Measurements from ENCODE around the gene XCL2. TPM values are rescaled to one million over a fixed set of nuclear protein-coding genes. Genes with fewer than 3 reads are reported as not detected.

XCL2 gene
- total RNA-seq, 1 experiment from 2014 or later = not detected

GRCh38 chr1:168497376-168497950 lies 46.3 kb downstream of the XCL2 start:
- no peaks in the 10 kb centered on the region for H3K9me3 ChIP-seq (ENCODE audit: control insufficient read depth, insufficient read depth, low read depth, low read length)
- H3K27ac ChIP-seq (ENCODE audit: low read length) = no peak overlapping the region; the same call in 1 of the 2 replicates
- ATAC-seq (no peak), DNase-seq (ENCODE audit: low read depth, low spot score) (no peak)
- intact Hi-C loops (cut with micrococcal nuclease; ENCODE audit: unreplicated experiment) = no loop called here
- BruUV-seq (replicated peaks) = no TSS peak
- no peaks in the 10 kb centered on the region for H3K4me1 ChIP-seq (ENCODE audit: control insufficient read depth, insufficient read depth, low read length)
- H3K4me3 ChIP-seq (ENCODE audit: low read depth in 2 of 2, low read length in 2 of 2) = no peak overlapping the region
- H3K27me3 ChIP-seq (ENCODE audit: control insufficient read depth, insufficient read depth, low read length) = peaks cover 7% of the 10 kb centered on the region
- in situ Hi-C loops (cut with HindIII; ENCODE audit: low pct_unique_long_range_greater_than_20kb, low sequenced_read_pairs) = no loop called here
- H3K36me3 ChIP-seq (ENCODE audit: control insufficient read depth, insufficient read depth, low read length) = no peaks in the 10 kb centered on the region
- TF ChIP-seq, protein P1, sequence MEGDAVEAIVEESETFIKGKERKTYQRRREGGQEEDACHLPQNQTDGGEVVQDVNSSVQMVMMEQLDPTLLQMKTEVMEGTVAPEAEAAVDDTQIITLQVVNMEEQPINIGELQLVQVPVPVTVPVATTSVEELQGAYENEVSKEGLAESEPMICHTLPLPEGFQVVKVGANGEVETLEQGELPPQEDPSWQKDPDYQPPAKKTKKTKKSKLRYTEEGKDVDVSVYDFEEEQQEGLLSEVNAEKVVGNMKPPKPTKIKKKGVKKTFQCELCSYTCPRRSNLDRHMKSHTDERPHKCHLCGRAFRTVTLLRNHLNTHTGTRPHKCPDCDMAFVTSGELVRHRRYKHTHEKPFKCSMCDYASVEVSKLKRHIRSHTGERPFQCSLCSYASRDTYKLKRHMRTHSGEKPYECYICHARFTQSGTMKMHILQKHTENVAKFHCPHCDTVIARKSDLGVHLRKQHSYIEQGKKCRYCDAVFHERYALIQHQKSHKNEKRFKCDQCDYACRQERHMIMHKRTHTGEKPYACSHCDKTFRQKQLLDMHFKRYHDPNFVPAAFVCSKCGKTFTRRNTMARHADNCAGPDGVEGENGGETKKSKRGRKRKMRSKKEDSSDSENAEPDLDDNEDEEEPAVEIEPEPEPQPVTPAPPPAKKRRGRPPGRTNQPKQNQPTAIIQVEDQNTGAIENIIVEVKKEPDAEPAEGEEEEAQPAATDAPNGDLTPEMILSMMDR (IDR thresholded peaks at IDR 0.05) = no peak
- TF ChIP-seq POLR2AphosphoS5 (IDR thresholded peaks at IDR 0.05; ENCODE audit: low read depth, low read length) (no peak), REST (IDR thresholded peaks at IDR 0.05; ENCODE audit: insufficient read depth in 1 of 2, low read depth in 2 of 2, low read length in 1 of 2) (no peak), TCF7L2 (IDR thresholded peaks at IDR 0.05; ENCODE audit: low read depth, low read length) (no peak), SIN3A (IDR thresholded peaks at IDR 0.05; ENCODE audit: borderline replicate concordance, insufficient read depth, low read depth, low read length) (no peak)
- ChIA-PET CTCF (no interaction called here), POLR2A (no interaction called here)

GRCh38 chr1:168491527-168492164 lies 52.2 kb downstream of the XCL2 start:
- no peaks in the 10 kb centered on the region for H3K4me1 ChIP-seq (ENCODE audit: control insufficient read depth, insufficient read depth, low read length)
- no peaks in the 10 kb centered on the region for H3K9me3 ChIP-seq (ENCODE audit: control insufficient read depth, insufficient read depth, low read depth, low read length)
- DNase-seq (ENCODE audit: low read depth, low spot score) = no peak
- no peaks in the 10 kb centered on the region for H3K36me3 ChIP-seq (ENCODE audit: control insufficient read depth, insufficient read depth, low read length)
- ATAC-seq = no peak
- no TSS peak for BruUV-seq (replicated peaks)
- H3K4me3 ChIP-seq (ENCODE audit: low read depth in 2 of 2, low read length in 2 of 2) = no peak overlapping the region
- H3K27me3 ChIP-seq (ENCODE audit: control insufficient read depth, insufficient read depth, low read length) = peaks cover 7% of the 10 kb centered on the region
- intact Hi-C loops (cut with micrococcal nuclease; ENCODE audit: unreplicated experiment) (no loop called here), in situ Hi-C loops (cut with HindIII; ENCODE audit: low pct_unique_long_range_greater_than_20kb, low sequenced_read_pairs) (no loop called here)
- ChIA-PET POLR2A (no interaction called here), CTCF (no interaction called here)
- no peak overlapping the region for H3K27ac ChIP-seq (ENCODE audit: low read length)
- TF ChIP-seq TCF7L2 (IDR thresholded peaks at IDR 0.05; ENCODE audit: low read depth, low read length) (no peak), POLR2AphosphoS5 (IDR thresholded peaks at IDR 0.05; ENCODE audit: low read depth, low read length) (no peak), SIN3A (IDR thresholded peaks at IDR 0.05; ENCODE audit: borderline replicate concordance, insufficient read depth, low read depth, low read length) (no peak), REST (IDR thresholded peaks at IDR 0.05; ENCODE audit: insufficient read depth in 1 of 2, low read depth in 2 of 2, low read length in 1 of 2) (no peak)
- TF ChIP-seq, protein P1 (IDR thresholded peaks at IDR 0.05) = no peak

Data from Panc1 (cell line).